Superior temporal gyrus (tissue), 1 donor: ENCODE measurements around the gene CAMTA2.
"Not testable (repeated sequence)": the region's sequence is repeated elsewhere in the genome, so short reads cannot be mapped to it uniquely, and the experiment has no call there.

Experiments used
- DNase-seq: peaks from one replicate; pipeline ENCODE4 v3.0.0-alpha.2; 2016; ENCODE audit errors: extremely low spot score

Gene CAMTA2

GRCh38 chr17:4931963-4932362, 55.5 kb downstream of the CAMTA2 start, which contains the start of gene GP1BA:
GP1BA (plus strand) TSS chr17:4932277; CDS start chr17:4932605, 328 bp downstream.
- DNase-seq = no peak

- DNase-seq = no peak
Measured at GRCh38 chr17:4928881-4929280, 58.6 kb downstream of the CAMTA2 start.

- not testable (repeated sequence) for DNase-seq
Measured at GRCh38 chr17:4926577-4927335, 60.7 kb downstream of the CAMTA2 start.

GRCh38 chr17:4921320-4921719, 66.2 kb downstream of the CAMTA2 start:
- no peak for DNase-seq

- DNase-seq = no peak
Measured at GRCh38 chr17:4920351-4921048, 67.0 kb downstream of the CAMTA2 start.

GRCh38 chr17:4919511-4920047, 67.9 kb downstream of the CAMTA2 start:
- no peak for DNase-seq
